HG03064 (cell line): ENCODE data around the gene PNCK.
"Not testable (repeated sequence)": the region's sequence is repeated elsewhere in the genome, so short reads cannot be mapped to it uniquely, and the experiment has no call there.

Experiments
- ATAC-seq: cut with Tn5 transposase; IDR thresholded peaks from one replicate; pipeline ENCODE4 v1.9.1; 2021; ENCODE audit warnings: low read depth; ENCODE audit not compliant: unreplicated experiment

The PNCK gene

GRCh38 chrX:153687121-153688039 is 13.8 kb upstream of the PNCK start, which contains the start of gene SLC6A8:
Gene SLC6A8 (plus strand): TSS chrX:153687926. CDS start chrX:153688575, 649 bp downstream.
- no peak for ATAC-seq

DNA sequence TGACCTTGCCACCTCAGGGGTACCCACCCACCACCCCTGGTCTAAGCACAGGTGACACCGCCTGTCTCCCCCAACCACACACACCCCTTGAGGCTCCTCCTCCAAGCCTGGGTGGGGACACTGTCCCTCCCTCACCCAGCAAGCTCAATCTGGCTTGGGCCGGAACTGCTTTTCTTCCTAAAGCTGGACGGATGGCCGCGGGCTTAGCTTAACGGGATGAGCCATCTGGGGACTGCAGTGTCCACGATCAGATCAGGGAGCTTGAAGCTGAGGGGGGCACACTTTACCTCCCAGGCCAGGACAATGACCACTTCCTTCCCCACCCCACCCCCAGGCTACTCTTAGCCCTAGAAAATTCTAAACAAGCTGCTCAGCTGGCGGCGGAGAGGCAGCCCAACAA is 13.1 kb upstream of the PNCK start:
- no peak for ATAC-seq

- no peak for ATAC-seq
Observed at GRCh38 chrX:153685751-153686696, 12.4 kb upstream of the PNCK start.

- ATAC-seq: no peak
Observed at GRCh38 chrX:153685156-153685536, 11.5 kb upstream of the PNCK start.

DNA sequence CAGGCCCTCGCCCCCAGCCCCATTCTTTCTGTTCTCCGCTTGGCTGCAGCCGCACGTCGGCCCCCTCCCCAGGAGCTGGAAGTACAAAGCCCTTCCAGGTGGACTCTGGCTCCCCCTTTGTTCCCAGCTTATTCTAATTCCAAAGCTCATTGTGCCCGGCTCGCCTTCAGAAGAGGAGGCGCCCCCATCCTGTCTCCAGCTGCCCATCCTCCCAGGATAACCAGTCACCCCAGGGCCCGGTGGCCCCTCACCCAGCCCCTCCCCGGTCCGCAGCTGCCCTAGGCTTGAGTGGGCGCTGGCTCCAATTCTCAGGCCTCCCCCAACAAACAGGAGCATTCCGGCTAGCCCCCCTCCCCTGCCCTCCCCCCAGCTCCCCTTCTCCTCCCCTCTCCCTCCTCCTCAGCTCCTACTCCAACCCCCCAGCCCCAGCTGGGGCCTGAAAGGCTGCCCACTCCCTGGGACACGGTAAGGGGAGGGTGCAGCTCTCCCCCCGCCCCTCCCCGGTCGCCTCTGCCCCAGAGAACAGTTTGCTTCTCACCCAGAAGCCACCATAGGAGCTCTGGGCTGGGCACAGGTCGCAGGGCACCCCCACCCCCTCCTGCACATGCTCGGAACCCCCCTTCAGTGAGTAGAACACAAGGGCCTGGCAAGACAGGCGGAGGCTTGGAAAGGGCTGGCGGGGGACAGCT is 11.0 kb upstream of the PNCK start:
- no peak for ATAC-seq

- not testable (repeated sequence) for ATAC-seq
Observed at GRCh38 chrX:153683486-153683885, 9.9 kb upstream of the PNCK start.

DNA sequence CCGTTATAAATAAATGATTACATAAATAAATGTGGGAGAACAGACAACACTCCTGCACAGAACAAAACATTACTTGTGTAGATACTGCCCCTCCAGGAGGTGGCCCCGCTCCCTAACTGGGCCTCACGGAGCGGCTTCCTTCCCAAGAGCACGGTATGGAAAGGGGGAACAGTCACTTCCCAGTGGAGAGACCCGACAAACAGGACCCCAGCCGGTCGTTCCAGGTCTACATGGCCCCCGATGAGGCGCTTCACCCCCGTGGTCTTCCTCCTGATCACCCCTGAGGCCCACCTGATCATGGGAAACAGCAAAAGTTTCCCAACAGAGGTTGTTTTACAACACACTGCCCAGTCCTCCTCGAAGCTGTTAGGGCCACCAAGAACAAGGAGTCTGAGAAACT is 7.6 kb upstream of the PNCK start:
- no peak for ATAC-seq

- ATAC-seq: no peak
Observed at GRCh38 chrX:153674219-153674851, 722 bp upstream of the PNCK start.

DNA sequence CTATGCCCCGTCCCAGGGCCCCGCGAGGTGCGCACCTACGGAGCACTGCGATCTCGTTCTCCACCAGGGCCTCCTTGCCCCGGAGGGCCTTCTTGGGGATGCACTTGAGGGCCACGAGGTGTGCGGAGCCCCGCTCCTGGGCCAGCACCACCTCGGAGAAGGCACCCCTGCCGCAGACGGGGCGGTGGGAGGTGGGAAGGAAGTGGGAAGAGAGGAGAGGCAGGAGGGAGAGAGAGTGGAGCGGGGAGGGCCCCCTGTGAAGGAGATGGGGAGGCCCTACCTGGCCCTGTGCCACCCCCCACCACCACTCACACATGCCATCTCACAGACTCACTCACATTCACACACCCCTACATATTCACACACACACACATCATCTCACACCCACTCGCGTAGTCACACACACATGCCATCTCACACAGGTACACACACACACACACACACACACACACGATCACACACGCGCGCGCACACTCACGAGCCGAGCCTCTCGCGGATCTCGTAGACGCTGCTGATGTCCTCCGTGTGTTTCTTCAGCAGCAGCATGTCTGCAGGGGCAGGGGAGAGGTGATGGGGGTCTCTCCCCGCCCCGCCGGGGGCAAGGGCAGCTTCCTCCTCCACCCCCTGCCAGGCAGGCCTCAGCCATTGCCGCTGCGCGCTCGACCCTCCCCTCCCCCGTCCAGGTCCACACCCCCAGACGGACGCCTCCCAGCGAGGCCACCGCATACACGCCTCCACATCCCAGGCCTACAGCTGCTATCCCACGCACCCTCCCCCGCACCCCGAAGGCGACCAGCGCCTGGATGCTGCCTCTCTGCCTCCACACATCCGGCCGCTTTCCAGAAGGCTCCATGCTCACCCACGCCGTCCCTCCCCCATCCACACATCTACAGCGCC is 834 bp downstream of the PNCK start:
- ATAC-seq: no peak

GRCh38 chrX:153671589-153672530 is 1.8 kb downstream of the PNCK start:
- no peak for ATAC-seq

GRCh38 chrX:153670748-153671588 is 2.6 kb downstream of the PNCK start:
- no peak for ATAC-seq

DNA sequence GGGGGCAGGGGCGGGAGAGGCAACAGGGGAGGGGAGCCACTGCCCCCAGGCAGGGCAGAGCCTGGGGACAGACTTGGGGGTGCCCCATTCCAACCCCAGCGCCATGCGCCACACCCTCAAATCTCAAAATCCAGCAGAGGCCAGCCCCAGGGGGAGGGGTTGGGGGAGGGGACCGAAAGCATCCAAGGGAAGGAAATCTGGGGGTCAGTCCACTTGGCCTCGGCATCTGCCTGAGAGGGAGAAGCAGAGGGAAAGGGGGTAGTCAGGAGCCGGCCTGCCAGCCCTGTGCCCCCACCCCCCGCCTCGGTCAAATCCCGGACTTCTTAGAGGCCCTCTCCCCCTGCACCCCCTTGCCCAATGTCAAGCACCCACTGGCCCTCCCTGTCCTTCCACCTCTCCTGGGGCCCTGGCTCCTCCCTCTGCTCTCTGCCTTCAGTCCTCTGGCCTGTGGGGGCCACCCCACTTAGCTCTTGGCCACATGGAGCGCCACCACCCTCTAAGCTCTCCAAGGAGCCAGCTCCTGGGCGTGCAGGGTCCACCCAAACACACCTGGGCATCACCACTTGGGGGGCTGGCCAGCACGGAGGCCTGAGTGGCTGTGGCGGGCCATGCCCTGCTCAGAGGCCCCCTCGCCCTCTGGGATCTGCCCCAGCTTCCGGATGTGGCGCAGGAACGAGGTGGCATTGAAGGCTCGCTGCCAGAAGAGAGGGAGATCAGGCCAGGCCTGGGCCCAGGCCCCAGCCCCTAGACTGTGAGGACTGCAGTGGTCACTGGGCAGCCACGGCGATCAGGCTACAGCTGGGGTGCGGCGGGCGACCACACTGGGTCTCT is 3.5 kb downstream of the PNCK start:
- ATAC-seq: no peak

- no peak for ATAC-seq
Observed at GRCh38 chrX:153669174-153669890, 4.3 kb downstream of the PNCK start.

- ATAC-seq: no peak
Observed at GRCh38 chrX:153668423-153669173, 5.0 kb downstream of the PNCK start.

GRCh38 chrX:153667956-153668396 is 5.6 kb downstream of the PNCK start:
- ATAC-seq: no peak
